HL-60 (cell line): ENCODE results near the gene NCOA3.

Experiments used
- GABPA ChIP-seq: IDR thresholded peaks from 2 replicates; pipeline ENCODE4 v1.6.1; 2012; ENCODE audit warnings: low read depth
- POLR2AphosphoS5 ChIP-seq: IDR thresholded peaks from 2 replicates; pipeline ENCODE4 v1.6.1; 2012; ENCODE audit warnings: low read depth
- TF ChIP-seq, protein P1 (sequence below): IDR thresholded peaks from one replicate; pipeline ENCODE4 v1.5.1; 2011; ENCODE audit warnings: low read length, control low read depth, inconsistent platforms; ENCODE audit not compliant: insufficient read depth

- TF ChIP-seq, protein P1, sequence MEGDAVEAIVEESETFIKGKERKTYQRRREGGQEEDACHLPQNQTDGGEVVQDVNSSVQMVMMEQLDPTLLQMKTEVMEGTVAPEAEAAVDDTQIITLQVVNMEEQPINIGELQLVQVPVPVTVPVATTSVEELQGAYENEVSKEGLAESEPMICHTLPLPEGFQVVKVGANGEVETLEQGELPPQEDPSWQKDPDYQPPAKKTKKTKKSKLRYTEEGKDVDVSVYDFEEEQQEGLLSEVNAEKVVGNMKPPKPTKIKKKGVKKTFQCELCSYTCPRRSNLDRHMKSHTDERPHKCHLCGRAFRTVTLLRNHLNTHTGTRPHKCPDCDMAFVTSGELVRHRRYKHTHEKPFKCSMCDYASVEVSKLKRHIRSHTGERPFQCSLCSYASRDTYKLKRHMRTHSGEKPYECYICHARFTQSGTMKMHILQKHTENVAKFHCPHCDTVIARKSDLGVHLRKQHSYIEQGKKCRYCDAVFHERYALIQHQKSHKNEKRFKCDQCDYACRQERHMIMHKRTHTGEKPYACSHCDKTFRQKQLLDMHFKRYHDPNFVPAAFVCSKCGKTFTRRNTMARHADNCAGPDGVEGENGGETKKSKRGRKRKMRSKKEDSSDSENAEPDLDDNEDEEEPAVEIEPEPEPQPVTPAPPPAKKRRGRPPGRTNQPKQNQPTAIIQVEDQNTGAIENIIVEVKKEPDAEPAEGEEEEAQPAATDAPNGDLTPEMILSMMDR = no peak
- no peak for TF ChIP-seq POLR2AphosphoS5
- no peak for TF ChIP-seq GABPA
Measured at GRCh38 chr20:47509685-47510084, 8.0 kb downstream of the NCOA3 start.
